Right lung (tissue), 5 donors: Measurements from ENCODE around the gene IMP4. TPM values are rescaled to one million over a fixed set of nuclear protein-coding genes. Genes with fewer than 3 reads are reported as not detected.
A peak's percentile ranks its signal among the peaks of the same experiment; 100 is the strongest.

Source experiments
- DNase-seq, 2 donors: peaks; one replicate each; pipeline ENCODE4 v3.0.0-alpha.2; 2013
- polyA plus RNA-seq, 5 donors: library from polyadenylated mRNA; unstranded; fragments of 120-200 nt; gene quantifications; one replicate each; pipeline versions ENCODE4 v1.2.1 to v1.2.3, GENCODE V29; 2013; ENCODE audit warnings: inconsistent platforms in 1 of 5, low replicate concordance in 1 of 5; ENCODE audit not compliant: insufficient read length in 5 of 5, insufficient read depth in 1 of 5

Gene IMP4
- polyA plus RNA-seq, 5 donors, result 27.5 to 43.3 (median 32.6) TPM

- DNase-seq, result no peak
Observed at GRCh38 chr2:130335226-130335625, 7.5 kb upstream of the IMP4 start.

- DNase-seq, result no peak
Observed at GRCh38 chr2:130336150-130336876, 6.4 kb upstream of the IMP4 start.

GRCh38 chr2:130336877-130337734, 5.6 kb upstream of the IMP4 start:
- DNase-seq, result peak; percentile 81 to 88

- DNase-seq, result no peak
Observed at GRCh38 chr2:130337735-130338325, 4.9 kb upstream of the IMP4 start.

GRCh38 chr2:130338793-130339345, 3.8 kb upstream of the IMP4 start:
- no peak for DNase-seq

- DNase-seq, result no peak
Observed at GRCh38 chr2:130339885-130340745, 2.6 kb upstream of the IMP4 start.

- DNase-seq, result no peak
Observed at GRCh38 chr2:130341562-130342019, 1.1 kb upstream of the IMP4 start.

GRCh38 chr2:130342020-130342532, 621 bp upstream of the IMP4 start:
- DNase-seq, result peak; percentile 91

GRCh38 chr2:130344578-130344977, 1.9 kb downstream of the IMP4 start:
- no peak for DNase-seq

- no peak for DNase-seq
Observed at GRCh38 chr2:130345091-130345490, 2.4 kb downstream of the IMP4 start.

- no peak for DNase-seq
Observed at GRCh38 chr2:130345611-130346010, 2.9 kb downstream of the IMP4 start.

- DNase-seq, result no peak
Observed at GRCh38 chr2:130346041-130346740, 3.5 kb downstream of the IMP4 start.

- DNase-seq, result no peak
Observed at GRCh38 chr2:130346741-130347066, 4.0 kb downstream of the IMP4 start.

- DNase-seq, result no peak
Observed at GRCh38 chr2:130347220-130347925, 4.7 kb downstream of the IMP4 start.

GRCh38 chr2:130349174-130349573, 6.5 kb downstream of the IMP4 start:
- no peak for DNase-seq

GRCh38 chr2:130351711-130352110, 9.0 kb downstream of the IMP4 start:
- DNase-seq, result no peak

GRCh38 chr2:130352237-130352636, 9.5 kb downstream of the IMP4 start:
- no peak for DNase-seq

- DNase-seq, result no peak
Observed at GRCh38 chr2:130353291-130354138, 10.8 kb downstream of the IMP4 start.

- DNase-seq, result no peak
Observed at GRCh38 chr2:130354139-130354428, 11.4 kb downstream of the IMP4 start.
